Type B pancreatic cell (in vitro differentiated cells): Measurements from ENCODE around the gene UBE2G2. TPM values are rescaled to one million over a fixed set of nuclear protein-coding genes. Genes with fewer than 3 reads are reported as not detected.

Experiments used
- DNase-seq: peaks from one replicate; pipeline ENCODE4 v3.0.0; 2021; ENCODE audit warnings: mixed read lengths; ENCODE audit not compliant: unreplicated experiment; ENCODE audit errors: extremely low spot score
- H3K27ac Mint-ChIP-seq: 2 replicates; pipeline ENCODE4 v1.8.0; 2021; ENCODE audit warnings: mild to moderate bottlenecking, mixed read lengths
- H3K27me3 Mint-ChIP-seq: 2 replicates; pipeline ENCODE4 v1.8.0; 2021; ENCODE audit warnings: mixed read lengths
- H3K36me3 Mint-ChIP-seq: 2 replicates; pipeline ENCODE4 v1.8.0; 2021; ENCODE audit warnings: mixed read lengths
- H3K4me1 Mint-ChIP-seq: one replicate; pipeline ENCODE4 v1.8.0; 2021; ENCODE audit warnings: mixed read lengths; ENCODE audit not compliant: unreplicated experiment
- H3K4me3 Mint-ChIP-seq: 2 replicates; pipeline ENCODE4 v1.8.0; 2021; ENCODE audit warnings: mild to moderate bottlenecking, mixed read lengths
- H3K9me3 Mint-ChIP-seq: 2 replicates; pipeline ENCODE4 v1.8.0; 2021; ENCODE audit warnings: mixed read lengths
- CTCF ChIP-seq: fragments of 200-600 bp; sonication (generic); conservative IDR thresholded peaks from 2 replicates; pipeline ENCODE4 v1.5.0; 2021; ENCODE audit warnings: antibody characterized with exemption, mild to moderate bottlenecking
- total RNA-seq: library from RNA; stranded (reverse); gene quantifications from 2 replicates; pipeline ENCODE4 v1.2.1, GENCODE V29; 2021; ENCODE audit warnings: low replicate concordance

Gene UBE2G2
- total RNA-seq, 1 donor from 2014 or later = 92.4 TPM

- TF ChIP-seq CTCF = no peak
- H3K36me3 Mint-ChIP-seq = no peaks in the 10 kb centered on the region
- H3K9me3 Mint-ChIP-seq = peaks cover 15% of the 10 kb centered on the region
- H3K4me1 Mint-ChIP-seq = no peaks in the 10 kb centered on the region
- DNase-seq = no peak
- H3K4me3 Mint-ChIP-seq = no peak overlapping the region
- H3K27me3 Mint-ChIP-seq = peaks cover 3% of the 10 kb centered on the region
- no peak overlapping the region for H3K27ac Mint-ChIP-seq
Measured at GRCh38 chr21:44829507-44830092, 28.0 kb upstream of the UBE2G2 start.

- Mint-ChIP-seq H3K27ac (no peak overlapping the region), H3K4me3 (no peak overlapping the region), H3K4me1 (no peaks in the 10 kb centered on the region), H3K36me3 (peaks cover 4% of the 10 kb centered on the region), H3K27me3 (peaks cover 3% of the 10 kb centered on the region), H3K9me3 (peaks cover 18% of the 10 kb centered on the region)
- no peak for DNase-seq
- TF ChIP-seq CTCF = no peak
Measured at GRCh38 chr21:44828362-44829056, 26.9 kb upstream of the UBE2G2 start.

- Mint-ChIP-seq H3K27ac (no peak overlapping the region), H3K9me3 (peaks cover 18% of the 10 kb centered on the region), H3K36me3 (peaks cover 6% of the 10 kb centered on the region), H3K4me1 (no peaks in the 10 kb centered on the region), H3K27me3 (peaks cover 1% of the 10 kb centered on the region), H3K4me3 (no peak overlapping the region)
- no peak for TF ChIP-seq CTCF
- DNase-seq = no peak
Measured at GRCh38 chr21:44823179-44823660, 21.6 kb upstream of the UBE2G2 start.

- Mint-ChIP-seq H3K27me3 (no peaks in the 10 kb centered on the region), H3K4me1 (no peaks in the 10 kb centered on the region), H3K36me3 (peaks cover 6% of the 10 kb centered on the region), H3K9me3 (peaks cover 14% of the 10 kb centered on the region), H3K27ac (no peak overlapping the region), H3K4me3 (no peak overlapping the region)
- no peak for DNase-seq
- TF ChIP-seq CTCF = no peak
Measured at GRCh38 chr21:44822484-44823178, 21.0 kb upstream of the UBE2G2 start.

- Mint-ChIP-seq H3K27ac (no peak overlapping the region), H3K9me3 (peaks cover 12% of the 10 kb centered on the region), H3K36me3 (peaks cover 6% of the 10 kb centered on the region), H3K27me3 (no peaks in the 10 kb centered on the region), H3K4me1 (peaks cover 6% of the 10 kb centered on the region), H3K4me3 (no peak overlapping the region)
- no peak for DNase-seq
- TF ChIP-seq CTCF = no peak
Measured at GRCh38 chr21:44820851-44821250, 19.2 kb upstream of the UBE2G2 start.
